H9 (cell line): ENCODE data around the gene SYK. TPM values are rescaled to one million over a fixed set of nuclear protein-coding genes. Genes with fewer than 3 reads are reported as not detected.

Experiments
- DNase-seq: peaks from one replicate; pipeline ENCODE4 v3.0.0-alpha.2; 2017
- H2AFZ ChIP-seq: one replicate; pipeline ENCODE4 v1.6.1; 2013; ENCODE audit warnings: mild to moderate bottlenecking, low read length, control low read depth, moderate library complexity
- H2AK5ac ChIP-seq: 2 replicates; pipeline ENCODE4 v1.6.1; 2013; ENCODE audit warnings: low read length, control low read depth, mixed read lengths; ENCODE audit not compliant: insufficient read length
- H2BK120ac ChIP-seq: one replicate; pipeline ENCODE4 v1.6.1; 2013; ENCODE audit warnings: low read depth, mild to moderate bottlenecking, low read length, control low read depth, inconsistent platforms; ENCODE audit not compliant: poor library complexity, severe bottlenecking
- H2BK12ac ChIP-seq: 2 replicates; pipeline ENCODE4 v1.6.1; 2013; ENCODE audit warnings: low read length, control low read depth, mixed read lengths, low read depth; ENCODE audit not compliant: insufficient read length
- H2BK15ac ChIP-seq: 2 replicates; pipeline ENCODE4 v1.6.1; 2013; ENCODE audit warnings: low read depth, low read length, control low read depth
- H2BK20ac ChIP-seq: one replicate; pipeline ENCODE4 v1.6.1; 2013; ENCODE audit warnings: low read depth, mild to moderate bottlenecking, low read length, control low read depth, inconsistent platforms; ENCODE audit not compliant: poor library complexity, severe bottlenecking
- H2BK5ac ChIP-seq: 2 replicates; pipeline ENCODE4 v1.6.1; 2013; ENCODE audit warnings: low read length, control low read depth, mixed read lengths; ENCODE audit not compliant: insufficient read length
- H3K14ac ChIP-seq: 2 replicates; pipeline ENCODE4 v1.6.1; 2013; ENCODE audit warnings: low read length, control low read depth; ENCODE audit not compliant: insufficient read depth
- H3K18ac ChIP-seq: 2 replicates; pipeline ENCODE4 v1.6.1; 2013; ENCODE audit warnings: low read depth, mild to moderate bottlenecking, mixed read lengths, low read length, control low read depth; ENCODE audit not compliant: insufficient read length
- H3K23ac ChIP-seq: 2 replicates; pipeline ENCODE4 v1.6.1; 2013; ENCODE audit warnings: low read length, control low read depth, mixed read lengths, low read depth; ENCODE audit not compliant: insufficient read length
- H3K23me2 ChIP-seq: 2 replicates; pipeline ENCODE4 v1.6.1; 2013; ENCODE audit warnings: low read depth, mild to moderate bottlenecking, mixed read lengths, low read length, control low read depth; ENCODE audit not compliant: insufficient read length, poor library complexity, severe bottlenecking
- H3K27ac ChIP-seq: 2 replicates; pipeline ENCODE4 v1.5.1; 2013; ENCODE audit warnings: low read length, control low read depth, mixed read lengths, low read depth; ENCODE audit not compliant: insufficient read length
- H3K27me3 ChIP-seq: 2 replicates; pipeline ENCODE4 v1.6.1; 2013; ENCODE audit warnings: low read length, control low read depth, inconsistent platforms; ENCODE audit not compliant: insufficient read depth
- H3K4ac ChIP-seq: 2 replicates; pipeline ENCODE4 v1.6.1; 2013; ENCODE audit warnings: low read depth, mild to moderate bottlenecking, control low read depth, inconsistent platforms, low read length, moderate library complexity
- H3K4me1 ChIP-seq: 2 replicates; pipeline ENCODE4 v1.6.1; 2013; ENCODE audit warnings: low read length, control low read depth, inconsistent platforms; ENCODE audit not compliant: insufficient read depth
- H3K4me2 ChIP-seq: 2 replicates; pipeline ENCODE4 v1.6.1; 2013; ENCODE audit warnings: low read length, control low read depth, mixed read lengths; ENCODE audit not compliant: insufficient read length, insufficient read depth
- H3K56ac ChIP-seq: 2 replicates; pipeline ENCODE4 v1.6.1; 2013; ENCODE audit warnings: low read depth, mild to moderate bottlenecking, mixed read lengths, low read length, control low read depth; ENCODE audit not compliant: insufficient read length
- H3K79me1 ChIP-seq: 2 replicates; pipeline ENCODE4 v1.6.1; 2013; ENCODE audit warnings: low read depth, mild to moderate bottlenecking, moderate library complexity, low read length, control low read depth, inconsistent platforms; ENCODE audit not compliant: insufficient read depth, poor library complexity, severe bottlenecking
- H3K79me2 ChIP-seq: 2 replicates; pipeline ENCODE4 v1.6.1; 2013; ENCODE audit warnings: low read length, control low read depth, inconsistent platforms; ENCODE audit not compliant: insufficient read depth
- H3K9ac ChIP-seq: 2 replicates; pipeline ENCODE4 v1.6.1; 2013; ENCODE audit warnings: low read length, control low read depth, mixed read lengths; ENCODE audit not compliant: insufficient read length; ENCODE audit errors: extremely low read depth
- H3K9me3 ChIP-seq: one replicate; pipeline ENCODE4 v1.6.1; 2013; ENCODE audit warnings: low read depth, low read length, inconsistent platforms; ENCODE audit not compliant: control insufficient read depth
- H3T11ph ChIP-seq: one replicate; pipeline ENCODE4 v1.6.1; 2013; ENCODE audit warnings: mild to moderate bottlenecking, low read length, control low read depth, inconsistent platforms
- H4K20me1 ChIP-seq: one replicate; pipeline ENCODE4 v1.6.1; 2013; ENCODE audit not compliant: control insufficient read depth, insufficient read length, insufficient read depth
- H4K5ac ChIP-seq: 2 replicates; pipeline ENCODE4 v1.6.1; 2013; ENCODE audit warnings: low read depth, mild to moderate bottlenecking, mixed read lengths, low read length, control low read depth; ENCODE audit not compliant: insufficient read length
- H4K8ac ChIP-seq: replicated peaks from 2 replicates; pipeline ENCODE4 v1.6.1; 2013; ENCODE audit warnings: low read length, control low read depth, mixed read lengths, low read depth; ENCODE audit not compliant: insufficient read length
- H4K91ac ChIP-seq: 2 replicates; pipeline ENCODE4 v1.6.1; 2013; ENCODE audit warnings: low read depth, mild to moderate bottlenecking, moderate library complexity, mixed read lengths, low read length, control low read depth; ENCODE audit not compliant: insufficient read length
- H3K27ac Mint-ChIP-seq, 3 experiments: 2 replicates in 2 of 3; 3 replicates in 1 of 3; pipeline ENCODE4 v1.8.0; 2020 to 2021; ENCODE audit warnings: mixed read lengths in 3 of 3, mild to moderate bottlenecking in 1 of 3, moderate library complexity in 1 of 3
- H3K27me3 Mint-ChIP-seq: 2 replicates; pipeline ENCODE4 v1.8.0; 2021; ENCODE audit warnings: low read depth, mild to moderate bottlenecking, moderate library complexity, mixed read lengths
- H3K36me3 Mint-ChIP-seq, 3 experiments: 2 replicates in 2 of 3; 3 replicates in 1 of 3; pipeline ENCODE4 v1.8.0; 2020 to 2021; ENCODE audit warnings: low read depth in 3 of 3, mixed read lengths in 3 of 3; ENCODE audit not compliant: insufficient read depth in 1 of 3
- H3K4me1 Mint-ChIP-seq, 2 experiments: 2 replicates each; pipeline ENCODE4 v1.8.0; 2020; ENCODE audit warnings: mixed read lengths in 2 of 2
- H3K4me3 Mint-ChIP-seq, 2 experiments: 2 replicates in 1 of 2; 3 replicates in 1 of 2; pipeline ENCODE4 v1.8.0; 2020 to 2021; ENCODE audit warnings: mild to moderate bottlenecking in 2 of 2, mixed read lengths in 2 of 2, moderate library complexity in 1 of 2
- H3K9me3 Mint-ChIP-seq, 2 experiments: 2 replicates in 1 of 2; 3 replicates in 1 of 2; pipeline ENCODE4 v1.8.0; 2020; ENCODE audit warnings: mild to moderate bottlenecking in 2 of 2, mixed read lengths in 2 of 2, moderate library complexity in 1 of 2
- WGBS: extraction: QIAGEN DNeasy Blood & Tissue Kit; methylation state at CpG from one replicate; pipeline ENCODE4 v1.1.7; 2013; ENCODE audit warnings: missing lambda C conversion rate, low lambda C conversion rate, mixed read lengths; ENCODE audit not compliant: insufficient read length; ENCODE audit errors: extremely low coverage; 5-methylcytosine and 5-hydroxymethylcytosine counted together
- total RNA-seq: library from RNA; stranded (reverse); gene quantifications from 2 replicates; pipeline ENCODE4 v1.2.1, GENCODE V29; 2021
- TF ChIP-seq, protein P1 (sequence below): fragments of 200-600 bp; sonication (generic); conservative IDR thresholded peaks from 3 replicates; pipeline ENCODE4 v1.8.0; 2021; ENCODE audit warnings: antibody characterized with exemption, mild to moderate bottlenecking

SYK gene
- total RNA-seq, 1 experiment from 2014 or later = 7.9 TPM

DNA sequence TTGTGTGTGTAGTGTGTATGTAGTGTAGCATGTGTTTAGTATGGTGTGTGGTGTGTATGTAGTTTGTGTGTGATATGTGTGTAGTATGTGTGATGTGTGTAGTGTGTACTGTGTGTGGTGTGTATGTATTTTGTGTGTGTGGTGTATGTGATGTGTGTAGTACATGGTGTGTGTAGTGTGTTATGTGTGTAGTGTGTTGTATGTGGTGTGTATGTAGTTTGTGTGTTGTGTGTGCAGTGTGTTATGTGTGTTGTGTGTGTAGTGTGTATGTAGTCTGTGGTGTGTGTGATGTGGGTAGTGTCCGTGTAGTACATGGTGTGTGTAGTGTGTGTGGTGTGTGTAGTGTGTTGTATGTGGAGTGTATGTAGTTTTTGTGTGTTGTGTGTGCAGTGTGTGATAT is 40.0 kb downstream of the SYK start:
- no peaks in the 10 kb centered on the region for H3K9me3 Mint-ChIP-seq
- DNase-seq = no peak
- H4K91ac ChIP-seq = no peak overlapping the region
- H3K79me1 ChIP-seq = no peaks in the 10 kb centered on the region
- no peak overlapping the region for H3K18ac ChIP-seq
- H3K36me3 Mint-ChIP-seq = no peaks in the 10 kb centered on the region; a peak in 1 of 7 replicates
- H3K23me2 ChIP-seq = no peaks in the 10 kb centered on the region
- no peaks in the 10 kb centered on the region for H3K4me1 ChIP-seq
- H2BK12ac ChIP-seq = no peak overlapping the region
- no peak overlapping the region for H3K4me3 Mint-ChIP-seq
- H3K9me3 ChIP-seq = no peaks in the 10 kb centered on the region
- TF ChIP-seq, protein P1, sequence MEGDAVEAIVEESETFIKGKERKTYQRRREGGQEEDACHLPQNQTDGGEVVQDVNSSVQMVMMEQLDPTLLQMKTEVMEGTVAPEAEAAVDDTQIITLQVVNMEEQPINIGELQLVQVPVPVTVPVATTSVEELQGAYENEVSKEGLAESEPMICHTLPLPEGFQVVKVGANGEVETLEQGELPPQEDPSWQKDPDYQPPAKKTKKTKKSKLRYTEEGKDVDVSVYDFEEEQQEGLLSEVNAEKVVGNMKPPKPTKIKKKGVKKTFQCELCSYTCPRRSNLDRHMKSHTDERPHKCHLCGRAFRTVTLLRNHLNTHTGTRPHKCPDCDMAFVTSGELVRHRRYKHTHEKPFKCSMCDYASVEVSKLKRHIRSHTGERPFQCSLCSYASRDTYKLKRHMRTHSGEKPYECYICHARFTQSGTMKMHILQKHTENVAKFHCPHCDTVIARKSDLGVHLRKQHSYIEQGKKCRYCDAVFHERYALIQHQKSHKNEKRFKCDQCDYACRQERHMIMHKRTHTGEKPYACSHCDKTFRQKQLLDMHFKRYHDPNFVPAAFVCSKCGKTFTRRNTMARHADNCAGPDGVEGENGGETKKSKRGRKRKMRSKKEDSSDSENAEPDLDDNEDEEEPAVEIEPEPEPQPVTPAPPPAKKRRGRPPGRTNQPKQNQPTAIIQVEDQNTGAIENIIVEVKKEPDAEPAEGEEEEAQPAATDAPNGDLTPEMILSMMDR = no peak
- no peaks in the 10 kb centered on the region for H4K20me1 ChIP-seq
- H3K4ac ChIP-seq = no peak overlapping the region
- H3K79me2 ChIP-seq = no peaks in the 10 kb centered on the region
- peak overlapping the region; percentile 7 for H4K8ac ChIP-seq
- no peaks in the 10 kb centered on the region for H3K4me1 Mint-ChIP-seq
- H4K5ac ChIP-seq = no peak overlapping the region
- no peak overlapping the region for H2AK5ac ChIP-seq
- H3K23ac ChIP-seq = no peak overlapping the region
- H3K27ac Mint-ChIP-seq = no peak overlapping the region
- no peak overlapping the region for H2BK5ac ChIP-seq
- no peak overlapping the region for H2AFZ ChIP-seq
- H2BK20ac ChIP-seq = no peak overlapping the region
- no peak overlapping the region for H3K14ac ChIP-seq
- no peaks in the 10 kb centered on the region for H3K27me3 Mint-ChIP-seq
- H3K9ac ChIP-seq = no peak overlapping the region
- no peak overlapping the region for H3K56ac ChIP-seq
- no peaks in the 10 kb centered on the region for H3K27me3 ChIP-seq
- WGBS = 100% methylated on average over 1 of the region's 1 CpG
- no peak overlapping the region for H3T11ph ChIP-seq
- H2BK15ac ChIP-seq = no peak overlapping the region
- H3K27ac ChIP-seq = no peak overlapping the region
- no peak overlapping the region for H2BK120ac ChIP-seq
- H3K4me2 ChIP-seq = no peak overlapping the region
